ENCODE measurements around the gene CHIA. TPM values are rescaled to one million over a fixed set of nuclear protein-coding genes. Genes with fewer than 3 reads are reported as not detected.

The CHIA gene
- total and polyA plus RNA-seq, 2 donors (not counting 1 experiment from before 2014, with no cell fraction given) = not detected

DNA sequence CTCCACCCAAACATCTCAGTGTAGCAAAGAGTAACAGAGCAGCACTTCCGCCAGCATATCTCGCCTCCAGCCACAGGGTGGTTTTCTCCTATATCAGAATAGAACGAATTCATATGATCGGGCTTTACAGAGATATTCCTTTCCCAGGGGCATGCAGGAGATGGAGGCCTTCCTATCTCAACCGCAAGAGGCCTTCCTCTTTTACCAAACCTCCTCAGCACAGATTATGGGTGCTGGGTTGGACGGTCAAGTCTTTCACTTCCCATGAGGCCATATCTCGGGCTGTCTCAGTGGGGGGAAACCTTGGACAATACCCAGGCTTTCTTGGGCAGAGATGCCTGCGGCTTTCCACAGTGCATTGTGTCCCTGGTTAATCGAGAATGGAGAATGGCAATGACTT, 71.1 kb downstream of the CHIA start:
- DNase-seq (ENCODE audit: low read depth in 2 of 2) = no peak
- Histone ChIP-seq H3K36me3 (ENCODE audit: control insufficient read depth, insufficient read depth, low read length) (no peaks in the 10 kb centered on the region), H2AFZ (ENCODE audit: low read length) (no peak overlapping the region), H4K20me1 (ENCODE audit: control insufficient read depth, extremely low read depth, insufficient read depth, low read length) (no peaks in the 10 kb centered on the region), H3K4me2 (ENCODE audit: extremely low read depth, insufficient read depth, low read length) (no peak overlapping the region), H3K4me3 (replicated peaks in 1 of 4; ENCODE audit: control extremely low read depth in 1 of 4, insufficient read depth in 1 of 4, low read depth in 3 of 4, low read length in 4 of 4) (no peak overlapping the region), H3K27me3 (ENCODE audit: control insufficient read depth, insufficient read depth, low read length) (peaks cover 2% of the 10 kb centered on the region), H3K9me3 (ENCODE audit: control insufficient read depth, insufficient read depth, low read depth, low read length) (no peaks in the 10 kb centered on the region), H3K9ac (ENCODE audit: insufficient read depth, low read length) (no peak overlapping the region), H3K79me2 (ENCODE audit: control insufficient read depth, insufficient read depth, low read length) (no peaks in the 10 kb centered on the region), H3K27ac (ENCODE audit: insufficient read depth, low read length) (no peak overlapping the region), H3K4me1 (ENCODE audit: control insufficient read depth, extremely low read depth, insufficient read depth, low read length) (no peaks in the 10 kb centered on the region)
- TF ChIP-seq, protein P1, sequence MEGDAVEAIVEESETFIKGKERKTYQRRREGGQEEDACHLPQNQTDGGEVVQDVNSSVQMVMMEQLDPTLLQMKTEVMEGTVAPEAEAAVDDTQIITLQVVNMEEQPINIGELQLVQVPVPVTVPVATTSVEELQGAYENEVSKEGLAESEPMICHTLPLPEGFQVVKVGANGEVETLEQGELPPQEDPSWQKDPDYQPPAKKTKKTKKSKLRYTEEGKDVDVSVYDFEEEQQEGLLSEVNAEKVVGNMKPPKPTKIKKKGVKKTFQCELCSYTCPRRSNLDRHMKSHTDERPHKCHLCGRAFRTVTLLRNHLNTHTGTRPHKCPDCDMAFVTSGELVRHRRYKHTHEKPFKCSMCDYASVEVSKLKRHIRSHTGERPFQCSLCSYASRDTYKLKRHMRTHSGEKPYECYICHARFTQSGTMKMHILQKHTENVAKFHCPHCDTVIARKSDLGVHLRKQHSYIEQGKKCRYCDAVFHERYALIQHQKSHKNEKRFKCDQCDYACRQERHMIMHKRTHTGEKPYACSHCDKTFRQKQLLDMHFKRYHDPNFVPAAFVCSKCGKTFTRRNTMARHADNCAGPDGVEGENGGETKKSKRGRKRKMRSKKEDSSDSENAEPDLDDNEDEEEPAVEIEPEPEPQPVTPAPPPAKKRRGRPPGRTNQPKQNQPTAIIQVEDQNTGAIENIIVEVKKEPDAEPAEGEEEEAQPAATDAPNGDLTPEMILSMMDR (conservative IDR thresholded peaks at IDR 0.05 in 1 of 2, IDR thresholded peaks at IDR 0.05 in 1 of 2; ENCODE audit: low read depth in 1 of 2, low read length in 2 of 2) = no peak
- TF ChIP-seq EZH2 (IDR thresholded peaks at IDR 0.05; ENCODE audit: low read length, missing control alignments) = no peak

DNA sequence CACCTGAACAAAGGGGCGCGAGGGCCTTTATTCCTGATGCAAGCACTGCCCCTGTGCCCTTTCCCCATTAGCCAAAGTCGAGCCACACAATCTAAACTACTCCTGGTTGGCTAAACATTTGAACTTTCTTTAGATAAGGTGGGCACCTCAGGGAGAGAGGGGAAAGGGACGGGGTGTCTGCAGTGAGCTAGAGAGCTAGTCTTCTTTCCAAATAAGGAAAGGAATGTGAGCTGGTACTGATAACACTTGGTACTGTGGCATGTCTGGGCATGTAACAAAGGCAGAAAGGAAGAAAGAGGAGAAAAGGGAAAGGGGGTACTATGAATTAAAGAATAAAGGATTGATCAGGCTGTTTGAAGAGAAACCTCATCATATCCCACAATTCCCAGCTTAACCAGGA, 74.0 kb downstream of the CHIA start:
- Histone ChIP-seq H3K36me3 (ENCODE audit: control insufficient read depth, insufficient read depth, low read length) (no peaks in the 10 kb centered on the region), H3K27me3 (ENCODE audit: control insufficient read depth, insufficient read depth, low read length) (peaks cover 2% of the 10 kb centered on the region), H3K27ac (ENCODE audit: insufficient read depth, low read length) (no peak overlapping the region), H2AFZ (ENCODE audit: low read length) (no peak overlapping the region), H4K20me1 (ENCODE audit: control insufficient read depth, extremely low read depth, insufficient read depth, low read length) (no peaks in the 10 kb centered on the region), H3K9me3 (ENCODE audit: control insufficient read depth, insufficient read depth, low read depth, low read length) (no peaks in the 10 kb centered on the region), H3K9ac (ENCODE audit: insufficient read depth, low read length) (no peak overlapping the region), H3K4me3 (replicated peaks in 1 of 4; ENCODE audit: control extremely low read depth in 1 of 4, insufficient read depth in 1 of 4, low read depth in 3 of 4, low read length in 4 of 4) (no peak overlapping the region), H3K4me2 (ENCODE audit: extremely low read depth, insufficient read depth, low read length) (no peak overlapping the region), H3K4me1 (ENCODE audit: control insufficient read depth, extremely low read depth, insufficient read depth, low read length) (no peaks in the 10 kb centered on the region), H3K79me2 (ENCODE audit: control insufficient read depth, insufficient read depth, low read length) (no peaks in the 10 kb centered on the region)
- TF ChIP-seq EZH2 (IDR thresholded peaks at IDR 0.05; ENCODE audit: low read length, missing control alignments) = no peak
- TF ChIP-seq, protein P1 (conservative IDR thresholded peaks at IDR 0.05 in 1 of 2, IDR thresholded peaks at IDR 0.05 in 1 of 2; ENCODE audit: low read depth in 1 of 2, low read length in 2 of 2) = no peak
- peak; percentile 5 to 6 for DNase-seq (ENCODE audit: low read depth in 2 of 2)

DNA sequence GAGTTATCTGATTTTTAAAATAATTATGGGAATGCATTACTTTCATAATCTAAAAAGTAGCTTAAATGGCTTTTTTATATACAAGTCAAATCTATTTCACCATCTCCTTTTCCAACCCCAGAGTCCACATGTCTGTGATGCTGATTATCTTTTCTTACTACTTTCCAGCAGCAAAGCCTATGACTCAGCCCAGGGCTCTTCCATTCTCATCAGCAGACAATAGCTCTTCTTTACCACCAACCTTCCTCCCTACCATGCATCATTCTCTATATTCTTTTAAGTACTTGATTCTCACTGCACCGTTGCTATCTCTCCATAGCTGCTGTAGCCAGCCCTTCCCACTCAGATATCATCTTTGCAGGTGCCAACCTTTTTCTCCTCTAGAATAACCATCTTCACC, 75.6 kb downstream of the CHIA start:
- Histone ChIP-seq H3K36me3 (ENCODE audit: control insufficient read depth, insufficient read depth, low read length) (no peaks in the 10 kb centered on the region), H3K27me3 (ENCODE audit: control insufficient read depth, insufficient read depth, low read length) (peaks cover 2% of the 10 kb centered on the region), H3K4me2 (ENCODE audit: extremely low read depth, insufficient read depth, low read length) (no peak overlapping the region), H3K79me2 (ENCODE audit: control insufficient read depth, insufficient read depth, low read length) (no peaks in the 10 kb centered on the region), H3K4me1 (ENCODE audit: control insufficient read depth, extremely low read depth, insufficient read depth, low read length) (no peaks in the 10 kb centered on the region), H3K4me3 (replicated peaks in 1 of 4; ENCODE audit: control extremely low read depth in 1 of 4, insufficient read depth in 1 of 4, low read depth in 3 of 4, low read length in 4 of 4) (no peak overlapping the region), H3K27ac (ENCODE audit: insufficient read depth, low read length) (no peak overlapping the region), H3K9me3 (ENCODE audit: control insufficient read depth, insufficient read depth, low read depth, low read length) (no peaks in the 10 kb centered on the region), H4K20me1 (ENCODE audit: control insufficient read depth, extremely low read depth, insufficient read depth, low read length) (no peaks in the 10 kb centered on the region), H3K9ac (ENCODE audit: insufficient read depth, low read length) (no peak overlapping the region), H2AFZ (ENCODE audit: low read length) (no peak overlapping the region)
- TF ChIP-seq, protein P1 (conservative IDR thresholded peaks at IDR 0.05 in 1 of 2, IDR thresholded peaks at IDR 0.05 in 1 of 2; ENCODE audit: low read depth in 1 of 2, low read length in 2 of 2) = no peak
- TF ChIP-seq EZH2 (IDR thresholded peaks at IDR 0.05; ENCODE audit: low read length, missing control alignments) = no peak
- peak; percentile 11 to 23 for DNase-seq (ENCODE audit: low read depth in 2 of 2)

All from fibroblast of lung (primary cell).